Measurements from ENCODE around the gene PPIA. TPM values are rescaled to one million over a fixed set of nuclear protein-coding genes. Genes with fewer than 3 reads are reported as not detected.

PPIA gene
- total RNA-seq, 4 donors from 2014 or later = 474 to 1,393 (median 544) TPM

DNA sequence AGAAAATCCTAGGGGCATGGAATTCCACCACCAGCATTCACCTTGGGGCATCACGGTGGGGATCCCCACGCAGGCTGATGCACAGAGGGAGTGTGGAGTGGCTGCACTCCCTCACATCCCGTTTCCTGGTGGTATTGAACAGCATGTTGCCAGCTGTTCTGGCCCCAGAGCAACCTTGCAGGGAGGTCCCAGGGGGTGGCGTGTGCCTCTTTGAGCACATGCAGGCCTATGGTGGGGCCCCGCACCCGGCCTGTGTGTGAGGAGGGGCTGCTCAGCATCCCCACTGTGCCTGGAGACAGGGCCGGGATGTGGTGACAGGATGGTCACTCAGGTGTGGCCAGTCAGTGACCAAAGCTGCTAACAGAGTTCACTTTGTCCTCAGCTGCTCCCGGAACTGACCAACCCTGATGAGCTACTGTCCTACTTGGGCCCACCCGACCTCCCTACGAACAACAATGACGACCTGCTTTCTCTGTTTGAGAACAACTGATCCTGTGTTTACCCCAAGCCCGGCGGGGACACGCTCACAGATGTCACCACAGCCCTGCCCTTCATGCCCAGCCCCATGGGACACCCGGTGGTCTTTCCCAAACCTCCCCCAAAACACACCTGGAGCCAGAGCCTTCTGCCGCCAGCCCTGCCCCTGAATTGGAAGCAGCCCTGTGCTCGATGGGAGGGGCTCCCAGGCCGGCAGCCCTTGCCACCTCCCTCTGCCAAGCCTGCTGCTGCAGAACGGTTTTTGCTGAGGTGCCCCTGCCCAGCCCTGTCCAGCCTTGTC lies 29.2 kb upstream of the PPIA start:
- Histone ChIP-seq H3K4me1 (peaks cover 0 to 16% of the 10 kb centered on the region in 2 donors), H3K9me3 (no peaks in the 10 kb centered on the region), H3K27me3 (no peaks in the 10 kb centered on the region), H3K27ac (peak overlapping the region; percentile 78 to 82), H3K4me3 (no peak overlapping the region), H3K36me3 (no peaks in the 10 kb centered on the region)
- intact Hi-C loops (cut with DNase I; ENCODE audit: low total_unique reads) = no loop called here
- TF ChIP-seq POLR2A (IDR thresholded peaks at IDR 0.05) (no peak), CTCF (IDR thresholded peaks at IDR 0.05) (no peak)
- no peak for DNase-seq

GRCh38 chr7:44767912-44768627 lies 28.4 kb upstream of the PPIA start:
- Histone ChIP-seq H3K9me3 (no peaks in the 10 kb centered on the region), H3K4me3 (no peak overlapping the region), H3K27me3 (no peaks in the 10 kb centered on the region), H3K4me1 (peaks cover 0 to 16% of the 10 kb centered on the region in 2 donors), H3K36me3 (no peaks in the 10 kb centered on the region), H3K27ac (peak overlapping the region; percentile 78 to 82)
- TF ChIP-seq CTCF (IDR thresholded peaks at IDR 0.05) (no peak), POLR2A (IDR thresholded peaks at IDR 0.05) (peak in 1 of 2 donors; percentile 7)
- intact Hi-C loops (cut with DNase I; ENCODE audit: low total_unique reads) = no loop called here
- peak; percentile 83 to 84 for DNase-seq

- H3K4me3 ChIP-seq = no peak overlapping the region
- H3K27me3 ChIP-seq = no peaks in the 10 kb centered on the region
- no peaks in the 10 kb centered on the region for H3K36me3 ChIP-seq
- H3K9me3 ChIP-seq = no peaks in the 10 kb centered on the region
- peak overlapping the region; percentile 78 to 82 for H3K27ac ChIP-seq
- intact Hi-C loops (cut with DNase I; ENCODE audit: low total_unique reads) = no loop called here
- H3K4me1 ChIP-seq = peaks cover 0 to 16% of the 10 kb centered on the region in 2 donors
- TF ChIP-seq CTCF (IDR thresholded peaks at IDR 0.05) (no peak), POLR2A (IDR thresholded peaks at IDR 0.05) (no peak)
- no peak for DNase-seq
Measured at GRCh38 chr7:44768628-44769371, 27.7 kb upstream of the PPIA start.

DNA sequence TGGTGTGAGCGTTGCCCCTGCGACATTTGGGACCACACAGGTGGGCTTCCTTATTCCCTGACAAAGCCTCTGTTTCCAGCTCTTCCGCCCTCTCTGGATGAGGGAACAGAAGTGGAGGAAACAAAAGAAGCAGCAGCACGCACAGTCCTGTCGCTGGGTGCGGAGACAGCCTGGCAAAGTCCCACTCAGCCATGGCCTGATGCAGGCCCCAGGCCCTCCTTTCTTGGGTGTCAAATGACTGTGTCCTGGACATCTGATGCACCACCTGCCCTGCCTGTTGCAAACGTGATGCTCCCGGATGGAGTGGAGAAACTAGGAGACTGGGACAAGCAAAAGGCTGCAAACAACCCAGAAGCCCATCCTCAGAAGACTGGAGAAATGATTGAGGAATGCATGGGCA lies 27.1 kb upstream of the PPIA start:
- H3K36me3 ChIP-seq = no peaks in the 10 kb centered on the region
- no peak overlapping the region for H3K4me3 ChIP-seq
- no peaks in the 10 kb centered on the region for H3K9me3 ChIP-seq
- DNase-seq = no peak
- H3K27ac ChIP-seq = peak overlapping the region; percentile 78 to 82
- intact Hi-C loops (cut with DNase I; ENCODE audit: low total_unique reads) = no loop called here
- TF ChIP-seq POLR2A (IDR thresholded peaks at IDR 0.05) = no peak
- no peak for TF ChIP-seq CTCF (IDR thresholded peaks at IDR 0.05)
- peaks cover 0 to 16% of the 10 kb centered on the region in 2 donors for H3K4me1 ChIP-seq
- H3K27me3 ChIP-seq = no peaks in the 10 kb centered on the region

All from uterus (tissue), 4 donors.